HG03045 (cell line): ENCODE results near the gene ZBTB42.

Experiments
- ATAC-seq: cut with Tn5 transposase; IDR thresholded peaks from one replicate; pipeline ENCODE4 v1.9.1; 2021; ENCODE audit warnings: mild to moderate bottlenecking, moderate library complexity; ENCODE audit not compliant: unreplicated experiment

Gene ZBTB42

DNA sequence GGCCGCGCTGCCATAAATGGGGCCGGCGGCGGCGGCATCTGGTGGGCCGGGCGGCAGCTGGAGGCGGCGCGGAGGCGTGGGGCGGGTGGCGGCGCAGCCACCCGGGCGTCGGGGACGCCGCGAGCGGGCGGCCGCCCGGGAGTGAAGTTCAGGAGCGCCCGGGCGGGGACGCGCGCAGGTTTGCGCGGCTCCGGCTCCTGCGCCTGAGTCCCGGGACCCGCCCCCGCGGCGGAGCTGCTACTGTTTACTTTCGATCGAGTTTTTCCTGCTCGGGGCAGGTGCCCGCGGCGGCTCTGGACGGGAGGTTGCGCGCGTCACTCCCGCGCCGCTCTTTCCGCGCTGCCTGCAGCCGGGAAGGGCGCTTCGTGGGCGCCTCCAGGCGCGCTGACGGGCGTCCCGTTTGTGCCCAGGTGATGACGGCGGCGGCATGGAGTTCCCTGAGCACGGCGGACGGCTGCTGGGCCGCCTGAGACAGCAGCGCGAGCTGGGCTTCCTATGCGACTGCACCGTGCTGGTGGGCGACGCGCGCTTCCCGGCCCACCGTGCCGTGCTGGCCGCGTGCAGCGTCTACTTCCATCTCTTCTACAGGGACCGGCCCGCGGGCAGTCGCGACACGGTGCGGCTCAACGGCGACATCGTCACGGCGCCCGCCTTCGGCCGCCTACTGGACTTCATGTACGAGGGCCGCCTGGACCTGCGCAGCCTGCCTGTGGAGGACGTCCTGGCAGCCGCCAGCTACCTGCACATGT is at the start of gene ZBTB42:
ZBTB42 (plus strand) TSS at position 331 of the 749 bp plus-strand sequence; CDS start at position 428, 97 bp downstream.
- ATAC-seq: peak; percentile 38

DNA sequence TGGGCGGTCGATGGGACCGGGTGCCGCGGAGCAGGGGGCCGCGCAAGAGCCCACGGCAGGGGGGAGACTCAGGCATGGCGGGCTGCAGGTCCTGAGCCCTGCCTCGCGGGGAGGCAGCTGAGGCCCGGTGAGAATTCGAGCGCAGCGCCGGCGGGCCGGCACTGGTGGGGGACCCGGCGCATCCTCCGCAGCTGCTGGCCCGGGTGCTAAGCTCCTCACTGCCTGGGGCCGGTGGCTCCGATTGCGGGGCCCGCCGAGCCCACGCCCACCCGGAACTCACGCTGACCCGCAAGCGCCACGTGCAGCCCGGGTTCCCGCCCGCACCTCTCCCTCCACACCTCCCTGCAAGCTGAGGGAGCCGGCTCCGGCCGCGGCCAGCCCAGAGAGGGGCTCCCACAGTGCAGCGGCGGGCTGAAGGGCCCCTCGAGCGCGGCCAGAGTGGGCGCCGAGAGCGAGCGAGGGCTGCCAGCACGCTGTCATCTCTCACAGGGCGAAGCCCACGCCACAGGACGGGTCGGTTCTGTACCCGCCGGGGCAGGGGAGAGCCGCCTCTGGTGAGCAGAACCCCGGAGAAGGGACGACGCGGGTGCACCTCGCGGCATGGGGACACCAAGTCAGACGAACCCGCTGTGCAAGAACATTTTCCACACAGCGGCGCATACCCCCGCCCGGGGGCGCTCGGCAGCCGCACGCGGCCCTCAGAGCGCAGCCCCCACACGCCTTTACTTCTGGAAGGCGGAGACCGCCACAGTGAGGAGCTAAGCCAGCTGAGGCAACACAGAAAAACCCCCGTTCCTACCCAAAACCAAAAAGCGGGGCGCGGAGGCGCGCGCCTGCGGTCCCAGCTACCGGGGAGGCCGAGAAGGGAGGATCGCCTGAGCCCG is 49.1 kb upstream of the ZBTB42 start:
- ATAC-seq: no peak

DNA sequence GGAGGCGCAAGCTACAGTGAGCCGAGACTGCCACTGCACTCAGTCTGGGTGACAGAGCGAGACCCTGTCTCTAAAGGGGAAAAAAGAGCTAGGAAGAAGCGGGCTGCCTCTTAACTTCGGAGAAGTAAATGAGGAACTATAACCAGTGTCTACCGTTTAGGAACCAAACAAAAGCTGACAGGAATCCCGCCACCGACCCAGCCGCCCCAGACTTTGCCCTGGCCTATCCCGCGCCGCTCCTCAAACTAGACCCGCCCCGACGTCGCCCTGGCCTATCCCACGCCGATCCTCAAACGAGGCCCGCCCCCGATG is 48.5 kb upstream of the ZBTB42 start:
- peak; percentile 1 for ATAC-seq

DNA sequence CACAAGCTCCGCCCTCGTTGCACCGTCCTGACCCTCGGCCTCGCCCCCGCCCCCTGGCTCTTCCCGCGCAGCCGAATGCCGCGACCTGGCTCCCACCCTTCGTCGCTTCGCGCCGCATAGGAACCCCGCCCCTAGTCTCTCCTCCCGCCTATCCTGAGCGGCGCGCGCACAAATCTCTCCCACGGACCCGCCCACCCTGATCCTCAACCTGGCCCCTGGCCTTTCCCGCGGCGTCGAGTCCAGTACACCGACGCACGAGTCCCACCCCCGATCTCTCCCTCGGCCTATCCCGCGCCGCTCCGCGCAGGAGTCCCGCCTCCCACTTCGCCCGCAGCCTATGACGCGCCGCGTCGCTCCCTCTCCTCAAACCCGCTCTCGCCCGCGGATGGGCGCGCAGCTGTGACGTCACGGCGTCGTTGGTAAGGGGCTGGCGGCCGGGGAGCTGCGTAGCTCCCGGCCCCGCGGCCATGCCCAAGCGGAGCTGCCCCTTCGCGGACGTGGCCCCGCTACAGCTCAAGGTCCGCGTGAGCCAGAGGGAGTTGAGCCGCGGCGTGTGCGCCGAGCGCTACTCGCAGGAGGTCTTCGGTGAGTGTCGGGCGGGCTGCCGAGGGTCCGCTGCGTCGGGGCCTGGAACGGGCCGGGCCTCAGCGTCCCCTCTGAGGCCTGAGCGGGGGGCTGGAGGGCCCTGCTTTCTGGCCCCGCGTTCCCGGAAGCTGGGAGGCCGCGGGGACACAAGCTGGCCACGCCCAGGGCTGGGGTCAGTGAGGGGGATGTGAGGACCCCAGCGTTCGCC is 48.0 kb upstream of the ZBTB42 start, which contains the start of gene SIVA1:
SIVA1 (plus strand) TSS at position 413 of the 793 bp plus-strand sequence; CDS start at position 468, 55 bp downstream.
- peak; percentile 86 for ATAC-seq

DNA sequence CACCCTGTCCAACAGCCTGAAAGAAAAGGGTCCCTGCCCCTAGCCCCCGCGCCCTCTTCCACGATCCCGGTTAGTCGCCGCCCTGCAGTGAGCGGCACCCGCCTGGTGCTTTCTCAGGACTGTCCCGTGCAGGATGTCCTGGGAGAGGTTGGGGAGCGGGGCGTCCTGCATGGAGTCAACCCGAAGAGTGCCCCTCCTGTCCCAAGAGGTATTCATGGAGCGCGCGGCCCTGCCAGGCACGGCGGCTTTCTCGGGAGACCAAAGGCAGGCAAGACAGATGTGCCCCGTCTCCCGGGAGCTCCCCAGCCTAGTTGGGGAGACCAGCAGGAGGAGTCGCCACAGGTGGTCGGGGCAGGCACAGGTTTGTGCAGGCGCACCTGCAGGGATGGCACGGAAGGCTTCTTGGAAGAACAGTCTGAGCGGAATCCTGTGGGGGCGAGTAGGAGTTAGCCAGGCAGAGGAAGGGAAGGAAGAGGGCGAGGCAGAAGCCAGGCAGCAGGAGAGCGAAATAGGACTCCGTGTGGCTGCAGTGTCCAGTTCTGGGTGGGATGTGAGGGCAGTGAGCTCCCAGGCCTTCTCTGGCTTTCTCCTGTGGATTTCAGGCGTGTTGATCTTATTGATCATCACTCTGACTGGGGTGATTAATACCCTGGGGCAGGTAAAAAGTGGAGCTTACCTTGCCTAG is 47.2 kb upstream of the ZBTB42 start:
- no peak for ATAC-seq

DNA sequence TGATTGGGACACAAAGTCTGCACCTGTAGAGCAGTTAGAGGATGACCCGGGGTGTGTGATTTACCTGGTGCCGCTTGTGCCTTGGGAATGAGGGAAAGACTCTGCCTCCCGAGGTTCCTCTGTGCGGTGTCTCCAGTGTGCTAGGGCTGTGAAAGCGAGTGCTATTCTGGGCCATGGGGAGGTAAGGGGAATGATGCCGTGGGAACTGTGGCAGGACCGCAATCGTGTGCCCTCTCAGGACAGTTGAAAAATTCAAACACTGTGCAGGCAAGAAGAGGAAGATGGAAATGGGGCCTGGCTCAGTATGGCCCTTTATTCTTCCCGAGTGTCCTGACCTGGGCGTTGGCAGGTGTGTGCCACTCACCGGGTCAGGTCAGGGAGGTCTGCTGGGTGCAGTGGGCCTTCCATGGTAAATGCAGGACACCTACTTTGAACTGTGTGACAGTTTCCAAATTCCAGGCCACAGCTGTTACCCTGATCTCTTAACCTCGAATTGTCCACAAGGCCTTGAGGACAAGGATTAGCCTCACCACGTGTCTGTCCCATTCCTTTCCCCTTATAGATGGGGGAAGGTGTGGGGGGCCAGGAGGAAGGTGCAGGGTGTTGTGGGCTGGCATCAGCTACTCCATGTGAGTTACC is 46.6 kb upstream of the ZBTB42 start:
- no peak for ATAC-seq

DNA sequence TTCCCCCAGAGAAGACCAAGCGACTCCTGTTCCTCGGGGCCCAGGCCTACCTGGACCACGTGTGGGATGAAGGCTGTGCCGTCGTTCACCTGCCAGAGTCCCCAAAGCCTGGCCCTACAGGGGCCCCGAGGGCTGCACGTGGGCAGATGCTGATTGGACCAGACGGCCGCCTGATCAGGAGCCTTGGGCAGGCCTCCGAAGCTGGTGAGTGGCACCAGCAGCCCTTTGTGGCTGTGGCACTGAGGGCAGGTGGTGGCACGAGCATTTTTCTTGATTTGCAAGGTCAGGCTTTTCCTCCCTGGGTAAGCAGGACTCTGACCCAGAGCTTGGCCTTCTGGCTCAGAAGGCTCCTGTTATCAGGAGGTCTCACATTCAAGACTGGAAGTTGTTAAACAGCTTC is 45.3 kb upstream of the ZBTB42 start:
- no peak for ATAC-seq

DNA sequence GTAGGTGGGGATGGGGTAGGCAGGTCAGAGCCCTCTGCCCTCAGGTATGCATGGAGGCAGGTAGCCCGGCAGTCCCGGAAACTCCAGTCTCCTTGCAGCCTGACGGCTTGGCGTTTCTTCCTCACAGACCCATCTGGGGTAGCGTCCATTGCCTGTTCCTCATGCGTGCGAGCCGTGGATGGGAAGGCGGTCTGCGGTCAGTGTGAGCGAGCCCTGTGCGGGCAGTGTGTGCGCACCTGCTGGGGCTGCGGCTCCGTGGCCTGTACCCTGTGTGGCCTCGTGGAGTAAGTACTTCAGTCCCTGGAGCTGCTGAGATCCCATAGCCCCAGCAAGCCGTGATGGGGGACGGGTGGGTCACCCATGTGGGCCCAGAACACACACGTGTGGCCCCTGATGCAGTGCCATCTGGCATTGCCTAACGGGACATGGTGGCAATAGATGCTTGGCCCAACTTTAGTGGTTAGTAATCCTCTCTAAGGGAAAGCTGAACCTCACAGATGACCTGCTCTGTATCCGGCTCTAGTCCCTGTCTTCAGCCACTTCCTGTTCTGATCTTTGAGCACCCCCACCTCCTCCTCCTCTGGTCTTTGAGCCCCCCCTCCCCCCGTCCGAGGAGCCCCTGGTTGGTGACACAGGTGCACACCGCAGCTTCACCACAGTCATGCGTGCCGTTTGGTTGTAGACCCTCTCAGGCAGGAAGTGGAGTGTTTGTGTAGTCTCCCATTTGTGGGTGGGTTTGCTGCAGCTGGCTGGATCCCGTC is 44.2 kb upstream of the ZBTB42 start:
- no peak for ATAC-seq

DNA sequence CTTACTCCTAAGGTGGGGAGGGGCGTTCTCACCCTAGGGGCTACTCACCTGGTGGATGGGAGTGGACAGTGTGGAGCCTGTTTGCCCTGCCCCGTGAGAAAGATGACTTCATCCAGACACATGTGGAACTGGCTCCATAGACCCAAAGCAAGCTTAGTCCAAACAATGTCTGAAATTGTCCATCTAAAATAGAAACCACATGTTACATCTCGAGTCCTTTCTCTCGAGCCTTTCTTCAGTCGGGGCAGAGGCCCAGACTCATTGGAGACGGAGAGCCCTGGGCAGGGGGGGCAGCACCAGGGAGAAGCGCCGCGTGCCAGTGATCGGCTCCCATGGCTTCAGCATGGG is 43.7 kb upstream of the ZBTB42 start:
- no peak for ATAC-seq

DNA sequence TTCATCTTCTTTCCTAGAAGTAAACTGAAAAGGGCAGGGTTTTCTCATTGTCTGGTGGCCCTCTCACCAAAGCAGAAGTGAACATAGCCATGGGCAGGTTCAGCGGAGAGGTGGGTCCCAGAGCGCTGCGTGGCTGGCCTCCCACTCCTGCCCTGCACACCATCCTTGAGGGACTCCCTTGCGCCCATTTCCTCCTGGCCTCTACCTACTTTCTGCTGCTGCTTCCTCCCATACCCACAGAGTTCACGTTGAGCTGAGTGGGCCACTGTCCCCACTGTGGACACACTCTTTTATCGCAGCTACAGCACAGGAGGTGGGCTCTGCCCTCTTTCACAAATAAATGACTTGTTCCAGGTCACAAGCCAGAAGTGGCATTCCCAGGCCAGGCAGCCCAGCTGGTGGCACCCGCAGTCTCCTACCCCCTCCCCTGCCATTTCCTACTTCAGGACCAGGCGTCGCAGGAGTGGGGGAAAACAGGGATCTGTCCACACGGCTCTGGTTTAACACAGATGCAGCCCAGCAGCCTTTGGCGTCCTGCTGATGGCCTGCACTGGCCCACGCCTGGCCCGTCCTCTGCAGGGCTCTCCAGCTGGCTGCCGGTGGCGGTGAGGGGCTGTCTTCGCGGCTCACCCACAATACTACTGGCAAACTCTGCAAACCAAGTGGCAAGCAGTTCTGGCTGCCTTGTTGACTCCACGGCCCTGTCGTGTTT is 43.1 kb upstream of the ZBTB42 start:
- ATAC-seq: no peak

DNA sequence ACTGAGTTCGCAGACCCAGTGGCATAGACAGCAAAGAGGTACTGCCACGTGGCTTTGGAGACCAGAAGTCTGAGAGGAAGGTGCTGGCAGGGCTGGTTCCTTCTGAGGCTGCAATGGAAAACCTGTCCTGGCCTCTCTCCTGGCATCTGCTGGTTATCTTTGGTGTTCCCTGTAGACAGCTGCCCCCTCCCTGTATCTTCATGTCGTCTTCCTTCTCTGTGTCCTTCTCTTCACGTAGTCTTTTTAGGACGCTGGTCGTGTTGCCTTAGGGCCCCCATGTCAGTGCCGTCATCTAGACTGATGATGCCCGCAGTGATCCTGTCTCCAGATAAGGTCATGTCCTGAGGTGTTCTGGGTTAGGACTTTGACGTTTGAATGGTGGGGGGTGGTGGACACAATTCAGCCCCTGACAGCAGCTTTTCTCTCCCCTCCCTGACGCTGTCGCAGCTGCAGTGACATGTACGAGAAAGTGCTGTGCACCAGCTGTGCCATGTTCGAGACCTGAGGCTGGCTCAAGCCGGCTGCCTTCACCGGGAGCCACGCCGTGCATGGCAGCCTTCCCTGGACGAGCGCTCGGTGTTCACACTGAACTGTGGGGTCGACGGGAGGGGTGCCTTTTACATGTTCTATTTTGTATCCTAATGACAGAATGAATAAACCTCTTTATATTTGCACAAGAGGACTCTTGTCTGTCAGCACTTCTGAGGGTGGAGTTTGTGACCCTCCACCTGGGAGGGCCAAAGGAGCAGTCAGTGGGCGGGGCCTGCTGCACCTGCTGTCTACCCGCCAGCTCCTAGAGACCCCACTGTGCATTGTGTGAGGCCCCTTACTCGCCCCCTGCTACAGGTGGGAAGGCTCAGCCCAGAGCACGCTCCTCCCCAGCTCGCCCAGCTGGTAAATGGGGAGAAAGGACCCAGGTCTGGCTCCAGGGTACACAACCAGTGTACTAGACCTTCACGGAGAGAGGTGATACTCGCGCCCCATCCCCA is 41.6 kb upstream of the ZBTB42 start:
- no peak for ATAC-seq

DNA sequence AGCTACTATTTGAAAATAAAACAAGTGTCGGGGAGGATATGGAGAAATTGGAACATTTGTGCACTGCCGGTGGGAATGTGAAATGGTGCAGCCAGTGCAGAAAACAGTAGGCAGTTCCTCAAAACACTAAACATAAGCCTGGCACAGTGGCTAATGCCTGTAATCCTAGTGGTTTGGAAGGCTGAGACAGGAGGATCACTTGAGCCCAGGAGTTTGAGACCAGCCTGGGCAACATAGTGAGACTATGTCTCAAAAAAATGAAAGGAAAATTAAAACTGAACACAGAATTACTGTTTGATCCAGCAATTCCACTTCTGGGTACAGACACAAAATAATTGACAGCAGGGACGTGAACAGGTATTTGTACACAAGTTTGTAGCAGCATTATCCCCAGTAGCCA is 35.4 kb upstream of the ZBTB42 start:
- no peak for ATAC-seq

DNA sequence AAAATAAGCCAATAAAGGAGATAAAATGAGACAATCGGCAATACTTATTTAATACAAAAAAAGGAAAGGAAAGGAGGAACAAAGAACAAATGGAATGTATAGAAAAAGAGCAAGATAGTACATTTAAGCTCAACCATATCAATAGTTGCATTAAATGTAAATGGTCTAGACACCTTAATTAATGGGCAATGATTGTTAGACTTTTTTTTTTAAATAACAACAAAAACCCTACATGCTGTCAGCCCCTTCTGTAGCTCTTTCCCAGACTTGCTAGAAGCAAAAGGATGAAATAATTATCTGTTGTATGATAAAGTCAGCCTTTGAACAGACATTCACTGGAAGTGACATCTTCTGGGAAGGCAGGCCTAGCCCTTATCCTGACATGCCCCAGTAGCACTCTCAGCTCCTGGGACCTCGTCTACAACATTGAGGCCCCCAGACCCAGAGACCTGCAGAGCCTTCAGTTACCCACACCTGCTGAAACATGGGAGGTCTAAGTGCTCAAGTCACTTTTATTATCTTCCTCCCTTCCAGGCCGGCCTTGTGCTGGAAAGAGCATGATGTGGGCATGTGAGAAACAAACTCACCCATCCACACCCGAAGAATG is 34.5 kb upstream of the ZBTB42 start:
- no peak for ATAC-seq

DNA sequence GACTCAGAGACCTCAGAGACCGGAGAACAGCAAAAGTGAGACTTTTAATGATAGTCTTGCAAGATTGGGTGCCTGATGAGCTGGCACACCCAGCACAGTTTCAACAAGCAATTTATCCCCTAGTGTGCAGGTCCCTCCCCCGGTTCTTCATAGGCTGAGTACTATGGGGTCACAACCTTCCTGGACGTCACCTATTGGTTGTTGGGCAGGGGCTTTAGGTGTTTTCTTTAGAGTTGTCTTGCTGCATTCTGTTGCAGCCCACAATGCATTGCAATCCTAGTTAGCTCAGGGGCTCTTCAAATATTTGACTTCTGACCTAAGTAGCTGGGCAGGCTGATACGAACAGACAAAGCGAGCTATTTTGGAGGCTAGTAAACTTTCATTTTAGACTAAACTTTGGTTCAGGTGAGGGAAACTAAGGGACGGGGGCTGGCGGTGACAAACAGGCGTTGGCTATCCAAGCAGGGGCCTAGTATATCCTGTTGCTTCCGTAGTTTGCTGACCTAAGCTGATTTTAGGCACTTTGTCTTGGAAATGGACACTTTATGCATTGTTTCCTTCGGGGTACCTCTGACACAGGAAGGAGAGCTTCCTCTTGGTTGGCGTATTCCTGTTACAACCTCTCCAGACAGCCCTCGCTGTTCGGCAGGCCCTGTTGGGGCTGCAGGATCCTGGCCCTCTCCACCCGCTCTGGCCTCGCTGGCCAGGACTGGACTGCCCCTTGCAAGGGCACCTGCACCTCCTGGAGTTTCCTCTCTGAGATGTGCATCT is 33.9 kb upstream of the ZBTB42 start:
- ATAC-seq: no peak

DNA sequence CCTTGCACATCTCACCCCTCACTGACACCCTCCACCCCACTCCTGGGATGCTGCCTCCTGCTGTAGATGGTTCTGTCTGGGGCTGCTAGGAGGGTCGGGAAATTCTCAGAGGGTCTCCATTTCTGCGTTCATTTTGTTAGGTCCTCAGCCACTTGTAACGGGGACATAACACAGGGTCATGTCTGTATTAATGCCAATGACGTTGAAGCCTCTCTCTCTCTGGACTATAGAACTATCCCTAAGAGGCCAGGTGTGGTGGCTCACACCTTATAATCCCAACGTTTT is 33.3 kb upstream of the ZBTB42 start:
- no peak for ATAC-seq

DNA sequence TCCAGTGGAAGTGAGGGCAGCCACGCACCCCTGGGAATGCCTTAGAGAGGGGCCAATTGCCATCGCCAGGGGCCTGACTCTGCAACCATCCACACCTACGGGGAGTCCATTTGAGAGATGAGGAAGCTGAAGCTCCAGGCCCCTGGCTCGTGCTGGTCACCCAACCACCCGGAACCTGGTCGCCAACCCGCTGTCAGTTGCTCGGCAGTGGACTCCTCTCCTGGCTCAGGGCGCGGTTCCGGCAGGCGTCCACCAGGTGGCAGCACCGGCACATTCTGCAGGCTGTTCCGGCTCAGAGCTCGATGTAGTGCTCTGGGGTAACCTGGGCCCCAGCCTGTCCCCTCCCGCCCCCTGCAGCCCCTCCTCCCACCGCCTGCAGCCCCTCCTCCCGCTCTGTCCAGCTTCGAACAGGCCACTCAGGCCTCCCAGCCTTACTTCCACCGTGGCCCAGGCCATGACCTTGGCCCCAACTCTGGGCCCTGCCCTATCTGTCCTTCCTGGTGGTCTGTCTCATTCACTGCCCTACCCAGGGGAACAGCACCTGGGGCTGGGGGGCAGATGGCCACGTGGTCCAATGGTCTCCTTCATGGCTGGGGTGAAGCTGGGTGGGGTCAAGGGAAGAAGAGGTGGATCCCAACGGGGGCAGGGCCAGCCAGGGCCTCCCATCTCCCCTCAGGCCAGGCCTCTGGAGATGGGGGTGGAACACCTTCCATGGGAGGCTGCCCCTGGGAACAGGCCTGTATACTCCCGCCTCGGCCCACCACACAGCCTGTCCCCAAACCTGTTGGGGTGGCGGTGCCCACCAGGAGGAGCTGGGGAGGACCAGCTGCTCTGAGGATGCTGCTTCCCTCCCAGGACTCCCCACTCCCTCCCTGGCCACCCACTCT is 32.2 kb upstream of the ZBTB42 start:
- peak; percentile 55 for ATAC-seq
